Measurements from ENCODE around the gene ESPL1.

GRCh38 chr12:53338916-53339315, 70.8 kb downstream of the ESPL1 start:
- TF ChIP-seq, protein P1, sequence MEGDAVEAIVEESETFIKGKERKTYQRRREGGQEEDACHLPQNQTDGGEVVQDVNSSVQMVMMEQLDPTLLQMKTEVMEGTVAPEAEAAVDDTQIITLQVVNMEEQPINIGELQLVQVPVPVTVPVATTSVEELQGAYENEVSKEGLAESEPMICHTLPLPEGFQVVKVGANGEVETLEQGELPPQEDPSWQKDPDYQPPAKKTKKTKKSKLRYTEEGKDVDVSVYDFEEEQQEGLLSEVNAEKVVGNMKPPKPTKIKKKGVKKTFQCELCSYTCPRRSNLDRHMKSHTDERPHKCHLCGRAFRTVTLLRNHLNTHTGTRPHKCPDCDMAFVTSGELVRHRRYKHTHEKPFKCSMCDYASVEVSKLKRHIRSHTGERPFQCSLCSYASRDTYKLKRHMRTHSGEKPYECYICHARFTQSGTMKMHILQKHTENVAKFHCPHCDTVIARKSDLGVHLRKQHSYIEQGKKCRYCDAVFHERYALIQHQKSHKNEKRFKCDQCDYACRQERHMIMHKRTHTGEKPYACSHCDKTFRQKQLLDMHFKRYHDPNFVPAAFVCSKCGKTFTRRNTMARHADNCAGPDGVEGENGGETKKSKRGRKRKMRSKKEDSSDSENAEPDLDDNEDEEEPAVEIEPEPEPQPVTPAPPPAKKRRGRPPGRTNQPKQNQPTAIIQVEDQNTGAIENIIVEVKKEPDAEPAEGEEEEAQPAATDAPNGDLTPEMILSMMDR (conservative IDR thresholded peaks at IDR 0.05; ENCODE audit: low read length) = no peak
- no peak for TF ChIP-seq EZH2phosphoT487 (IDR thresholded peaks at IDR 0.05; ENCODE audit: borderline replicate concordance, low read depth, low read length)

Data from OCI-LY7 (cell line).